Endothelial cell of umbilical vein (primary cell): ENCODE data around the gene MYL2. TPM values are rescaled to one million over a fixed set of nuclear protein-coding genes. Genes with fewer than 3 reads are reported as not detected.

Experiments used
- BruUV-seq: library from RNA; stranded (reverse); fragments of 400-500 nt; replicated peaks from 2 replicates; lab custom pipeline; 2021; lab: Mats Ljungman, UMichigan
- CTCF ChIA-PET: fragments of 300-600, 350-600 bp; sonication (Branson Sonifier 250); formaldehyde crosslinking; loops from one replicate; lab custom pipeline; 2021; ENCODE audit warnings: antibody characterized with exemption, inconsistent platforms; lab: Charles Lee
- POLR2A ChIA-PET: fragments of 300-600, 350-600 bp; sonication (Branson Sonifier 250); formaldehyde crosslinking; loops from one replicate; lab custom pipeline; 2021; ENCODE audit warnings: antibody characterized with exemption, inconsistent platforms; lab: Charles Lee
- DNase-seq: peaks from one replicate; pipeline ENCODE4 v3.0.0-alpha.2; 2011; ENCODE audit warnings: low read depth, low spot score
- FAIRE-seq: peaks from 2 replicates; lab custom pipeline; 2011; peaks lifted over from hg19 to GRCh38; lab: Jason Lieb, UNC
- H2AFZ ChIP-seq: 2 replicates; pipeline ENCODE4 v1.6.0; 2012; ENCODE audit warnings: low read depth, low read length, control low read depth, inconsistent platforms
- H3K27ac ChIP-seq: 2 replicates; pipeline ENCODE4 v1.5.1; 2011; ENCODE audit warnings: low read depth, mild to moderate bottlenecking, control low read depth, low read length, moderate library complexity; ENCODE audit not compliant: insufficient read depth
- H3K27me3 ChIP-seq, 2 experiments: 2 replicates each; pipeline versions ENCODE4 v1.6.0 to v1.6.1; 2011; ENCODE audit warnings: low read length in 2 of 2, mixed read lengths in 1 of 2; ENCODE audit not compliant: control insufficient read depth in 2 of 2, insufficient read depth in 2 of 2
- H3K36me3 ChIP-seq, 2 experiments: 2 replicates in 1 of 2; 3 replicates in 1 of 2; pipeline ENCODE4 v1.5.1; 2011; ENCODE audit warnings: low read length in 2 of 2, mild to moderate bottlenecking in 1 of 2, moderate library complexity in 1 of 2; ENCODE audit not compliant: control insufficient read depth in 2 of 2, insufficient read depth in 2 of 2; ENCODE audit errors: extremely low read depth in 1 of 2
- H3K4me1 ChIP-seq: 3 replicates; pipeline ENCODE4 v1.5.1; 2011; ENCODE audit warnings: mild to moderate bottlenecking, low read length; ENCODE audit not compliant: control insufficient read depth, insufficient read depth; ENCODE audit errors: extremely low read depth
- H3K4me2 ChIP-seq: 2 replicates; pipeline ENCODE4 v1.6.1; 2011; ENCODE audit warnings: low read length, control low read depth, mixed read lengths; ENCODE audit not compliant: insufficient read depth
- H3K4me3 ChIP-seq, 3 experiments: fragments of 200-600 bp in 1 of 3; sonication (generic), shearing (Covaris generic) in 1 of 3; replicated peaks in 1 of 3; 2 replicates each; pipeline ENCODE4 v1.5.1; 2011 to 2016; ENCODE audit warnings: control low read depth in 3 of 3, low read length in 3 of 3, mild to moderate bottlenecking in 2 of 3, inconsistent platforms in 1 of 3, low read depth in 1 of 3, moderate library complexity in 1 of 3; ENCODE audit not compliant: insufficient read depth in 1 of 3
- H3K79me2 ChIP-seq: 2 replicates; pipeline ENCODE4 v1.6.0; 2012; ENCODE audit warnings: low read length, inconsistent platforms; ENCODE audit not compliant: control insufficient read depth, insufficient read depth
- H3K9ac ChIP-seq: replicated peaks from 2 replicates; pipeline ENCODE3; 2011; ENCODE audit warnings: low read length, control low read depth; ENCODE audit not compliant: insufficient read depth; ENCODE audit errors: extremely low read depth
- H3K9me1 ChIP-seq: replicated peaks from 3 replicates; pipeline ENCODE4 v1.6.0; 2011; ENCODE audit warnings: mild to moderate bottlenecking, low read length; ENCODE audit not compliant: control insufficient read depth, insufficient read depth; ENCODE audit errors: extremely low read depth
- H3K9me3 ChIP-seq: replicated peaks from 2 replicates; pipeline ENCODE4 v1.5.1; 2012; ENCODE audit warnings: low read length, inconsistent platforms; ENCODE audit not compliant: control insufficient read depth, insufficient read depth
- H4K20me1 ChIP-seq: replicated peaks from 2 replicates; pipeline ENCODE3; 2011; ENCODE audit warnings: mild to moderate bottlenecking, low read length; ENCODE audit not compliant: control insufficient read depth, insufficient read depth; ENCODE audit errors: extremely low read depth
- EZH2 ChIP-seq: IDR thresholded peaks from 2 replicates; pipeline ENCODE4 v1.6.1; 2012; ENCODE audit warnings: borderline replicate concordance, low read depth, mild to moderate bottlenecking, moderate library complexity, low read length, inconsistent platforms; ENCODE audit not compliant: severe bottlenecking
- FOS ChIP-seq: IDR thresholded peaks from 2 replicates; pipeline ENCODE4 v1.6.1; 2011; ENCODE audit warnings: mild to moderate bottlenecking, low read length, moderate library complexity, borderline replicate concordance; ENCODE audit not compliant: insufficient read depth
- GATA2 ChIP-seq: IDR thresholded peaks from 2 replicates; pipeline ENCODE4 v1.7.0; 2011; ENCODE audit warnings: low read depth, mild to moderate bottlenecking, moderate library complexity, mixed read lengths, low read length; ENCODE audit not compliant: insufficient read length, insufficient read depth
- JUN ChIP-seq: IDR thresholded peaks from 2 replicates; pipeline ENCODE4 v1.6.1; 2011; ENCODE audit warnings: borderline replicate concordance, low read depth; ENCODE audit not compliant: insufficient read length, insufficient read depth
- MYC ChIP-seq: IDR thresholded peaks from one replicate; pipeline ENCODE4 v1.6.1; 2011; ENCODE audit warnings: mild to moderate bottlenecking, low read depth, low read length
- POLR2A ChIP-seq: IDR thresholded peaks from 2 replicates; pipeline ENCODE4 v1.6.1; 2012; ENCODE audit warnings: low read depth, mild to moderate bottlenecking, control low read depth, low read length
- POLR2AphosphoS5 ChIP-seq: IDR thresholded peaks from 2 replicates; pipeline ENCODE4 v1.6.1; 2012; ENCODE audit warnings: low read depth, mild to moderate bottlenecking, control low read depth, low read length, moderate library complexity; ENCODE audit not compliant: insufficient read depth
- dilution Hi-C: fragments of 300-500 bp; cut with MboI; formaldehyde crosslinking; loops from one replicate; pipeline ENCODE4 v1.15.0; 2019; ENCODE audit warnings: low sequenced_read_pairs; ENCODE audit not compliant: extremely low pct_ligation_motif_present
- intact Hi-C: fragments of 100-400 bp; cut with micrococcal nuclease; formaldehyde crosslinking; loops from one replicate; pipeline ENCODE4 v1.10.0; 2022
- polyA plus RNA-seq, 4 experiments: library from polyadenylated mRNA; depleted of rRNA in 3 of 4; stranded (reverse) in 3 of 4; unstranded in 1 of 4; fragments of >200 nt; gene quantifications; 2 replicates each; pipeline versions ENCODE4 v1.2.1 to v1.2.3, GENCODE V29; 2011 to 2012; ENCODE audit warnings: missing spikeins in 1 of 4
- total RNA-seq: library from RNA; stranded (reverse); gene quantifications from 2 replicates; pipeline ENCODE4 v1.2.3, GENCODE V29; 2021
- TF ChIP-seq, protein P1 (sequence below), 2 donors: IDR thresholded peaks; 1 replicate in 1 of 2; 2 replicates in 1 of 2; pipeline ENCODE4 v1.5.1; 2011; ENCODE audit warnings: low read length in 2 of 2, mild to moderate bottlenecking in 2 of 2, moderate library complexity in 2 of 2, control low read depth in 1 of 2, inconsistent platforms in 1 of 2, low read depth in 1 of 2; ENCODE audit not compliant: insufficient read depth in 1 of 2; ENCODE audit errors: extremely low read depth in 1 of 2
- TF ChIP-seq, protein P2 (sequence below): IDR thresholded peaks from 2 replicates; pipeline ENCODE4 v1.6.1; 2011; ENCODE audit not compliant: insufficient read depth, insufficient read length

Gene MYL2
- total and polyA plus RNA-seq, 2 donors (not counting 3 experiments of a cell fraction or from before 2014, with no cell fraction given): 0.93 TPM; not detected in 1

DNA sequence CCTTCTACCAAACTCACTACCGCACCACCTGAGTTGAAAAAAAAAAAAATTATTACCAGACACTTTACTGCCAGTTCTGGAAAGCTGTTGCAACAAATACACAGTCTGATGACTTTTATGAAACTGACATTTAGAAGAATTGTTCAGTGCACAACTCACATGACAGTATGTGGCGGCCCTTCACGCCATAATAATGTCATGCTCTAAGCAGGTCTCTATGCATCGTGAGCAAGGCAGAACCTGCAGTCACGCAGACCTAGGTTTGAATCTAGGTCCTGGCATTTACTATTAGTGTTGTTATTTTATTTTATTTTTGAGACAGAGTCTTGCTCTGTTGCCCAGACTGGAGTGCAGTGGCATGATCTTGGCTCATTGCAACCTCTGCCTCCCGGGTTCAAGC lies 8.1 kb downstream of the MYL2 start:
- H2AFZ ChIP-seq: no peak overlapping the region
- intact Hi-C loops (no loop called here), dilution Hi-C loops (no loop called here)
- no peak overlapping the region for H3K4me3 ChIP-seq
- no peak overlapping the region for H3K4me2 ChIP-seq
- no peaks in the 10 kb centered on the region for H3K36me3 ChIP-seq
- no peak for DNase-seq
- no peaks in the 10 kb centered on the region for H3K9me1 ChIP-seq
- ChIA-PET CTCF (no interaction called here), POLR2A (no interaction called here)
- no peak for FAIRE-seq
- TF ChIP-seq FOS (no peak), GATA2 (no peak), JUN (no peak), EZH2 (no peak), MYC (no peak), POLR2A (no peak), POLR2AphosphoS5 (no peak)
- TF ChIP-seq, protein P1, sequence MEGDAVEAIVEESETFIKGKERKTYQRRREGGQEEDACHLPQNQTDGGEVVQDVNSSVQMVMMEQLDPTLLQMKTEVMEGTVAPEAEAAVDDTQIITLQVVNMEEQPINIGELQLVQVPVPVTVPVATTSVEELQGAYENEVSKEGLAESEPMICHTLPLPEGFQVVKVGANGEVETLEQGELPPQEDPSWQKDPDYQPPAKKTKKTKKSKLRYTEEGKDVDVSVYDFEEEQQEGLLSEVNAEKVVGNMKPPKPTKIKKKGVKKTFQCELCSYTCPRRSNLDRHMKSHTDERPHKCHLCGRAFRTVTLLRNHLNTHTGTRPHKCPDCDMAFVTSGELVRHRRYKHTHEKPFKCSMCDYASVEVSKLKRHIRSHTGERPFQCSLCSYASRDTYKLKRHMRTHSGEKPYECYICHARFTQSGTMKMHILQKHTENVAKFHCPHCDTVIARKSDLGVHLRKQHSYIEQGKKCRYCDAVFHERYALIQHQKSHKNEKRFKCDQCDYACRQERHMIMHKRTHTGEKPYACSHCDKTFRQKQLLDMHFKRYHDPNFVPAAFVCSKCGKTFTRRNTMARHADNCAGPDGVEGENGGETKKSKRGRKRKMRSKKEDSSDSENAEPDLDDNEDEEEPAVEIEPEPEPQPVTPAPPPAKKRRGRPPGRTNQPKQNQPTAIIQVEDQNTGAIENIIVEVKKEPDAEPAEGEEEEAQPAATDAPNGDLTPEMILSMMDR (IDR thresholded peaks at IDR 0.05; ENCODE audit: extremely low read depth in 1 of 2, insufficient read depth in 1 of 2, low read depth in 1 of 2, low read length in 2 of 2): no peak
- TF ChIP-seq, protein P2, sequence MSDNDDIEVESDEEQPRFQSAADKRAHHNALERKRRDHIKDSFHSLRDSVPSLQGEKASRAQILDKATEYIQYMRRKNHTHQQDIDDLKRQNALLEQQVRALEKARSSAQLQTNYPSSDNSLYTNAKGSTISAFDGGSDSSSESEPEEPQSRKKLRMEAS: no peak
- H3K79me2 ChIP-seq: no peaks in the 10 kb centered on the region
- no peaks in the 10 kb centered on the region for H3K9me3 ChIP-seq
- H3K4me1 ChIP-seq: peaks cover 5% of the 10 kb centered on the region
- no peak overlapping the region for H3K9ac ChIP-seq
- no peaks in the 10 kb centered on the region for H3K27me3 ChIP-seq
- no peaks in the 10 kb centered on the region for H4K20me1 ChIP-seq
- BruUV-seq: no TSS peak
- H3K27ac ChIP-seq: no peak overlapping the region
